NOMO-1 treated with DMSO at 0.1 percent for 48 hours (cell line): Measurements from ENCODE around the gene USP36.
A peak's percentile ranks its signal among the peaks of the same experiment; 100 is the strongest.

Experiments used
- DNase-seq: peaks from one replicate; lab custom pipeline; 2025; ENCODE audit not compliant: unreplicated experiment; lab: John Stamatoyannopoulos, UW

Gene USP36

DNA sequence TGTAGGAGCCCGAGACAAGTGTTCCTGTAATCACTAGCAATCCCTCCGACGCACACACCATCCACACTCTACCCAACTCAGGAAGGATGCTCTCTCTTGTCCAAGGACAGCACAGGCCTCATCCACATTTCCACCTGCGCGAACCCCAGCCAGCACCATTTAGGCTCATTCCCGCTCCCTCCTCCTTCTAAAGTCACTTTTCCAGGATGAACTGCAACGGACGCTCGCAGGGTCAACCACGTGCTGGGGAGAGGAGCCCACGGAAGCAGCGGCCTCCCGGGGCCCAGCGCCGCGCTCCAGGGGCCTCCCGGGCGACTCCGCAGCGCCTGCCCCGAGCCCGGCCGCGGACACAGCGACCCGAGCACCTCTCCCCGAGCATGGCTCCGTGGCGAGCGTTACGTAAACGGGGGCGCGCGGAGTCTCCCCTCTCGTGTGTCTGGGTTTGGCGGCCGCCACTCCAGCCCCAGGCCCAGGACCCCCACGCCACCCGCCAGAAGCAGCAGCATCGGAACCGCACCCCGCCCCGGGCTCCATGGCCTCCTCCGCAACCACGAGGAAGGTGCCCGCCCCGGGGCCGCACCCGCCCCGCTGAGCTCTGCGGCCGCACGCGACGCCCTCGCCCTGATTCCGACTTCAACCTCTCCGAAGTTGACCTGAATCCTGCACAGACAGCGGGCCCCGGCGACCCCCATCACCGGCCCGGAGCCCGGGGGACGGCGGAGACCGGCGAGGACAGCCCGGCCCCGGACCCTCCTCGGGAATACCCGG is 668 bp downstream of the USP36 start:
- DNase-seq = peak; percentile 45

DNA sequence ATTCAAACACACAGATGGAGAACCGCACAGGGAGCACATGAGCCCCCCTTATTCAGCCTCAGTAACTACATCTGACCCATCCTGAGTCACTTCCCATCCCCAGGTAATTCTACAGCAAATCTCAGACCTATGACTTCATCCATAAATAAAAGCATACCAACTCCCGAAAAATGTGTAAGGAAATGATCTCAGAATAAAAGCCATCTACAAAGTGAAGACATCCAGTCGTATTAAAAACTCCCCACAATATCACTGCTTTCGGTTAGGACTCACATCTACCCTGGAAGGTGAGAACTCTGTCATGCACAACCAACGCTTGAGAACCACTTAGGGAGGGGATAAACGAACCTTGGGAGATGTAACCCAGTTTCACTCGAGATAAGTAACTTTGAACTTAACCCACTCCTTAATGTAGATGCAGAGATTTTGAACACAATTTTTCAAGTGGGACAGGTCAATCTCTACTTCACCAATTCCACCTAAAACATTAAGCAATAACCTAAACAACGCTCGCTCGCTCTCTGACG is 1.3 kb downstream of the USP36 start:
- no peak for DNase-seq

DNA sequence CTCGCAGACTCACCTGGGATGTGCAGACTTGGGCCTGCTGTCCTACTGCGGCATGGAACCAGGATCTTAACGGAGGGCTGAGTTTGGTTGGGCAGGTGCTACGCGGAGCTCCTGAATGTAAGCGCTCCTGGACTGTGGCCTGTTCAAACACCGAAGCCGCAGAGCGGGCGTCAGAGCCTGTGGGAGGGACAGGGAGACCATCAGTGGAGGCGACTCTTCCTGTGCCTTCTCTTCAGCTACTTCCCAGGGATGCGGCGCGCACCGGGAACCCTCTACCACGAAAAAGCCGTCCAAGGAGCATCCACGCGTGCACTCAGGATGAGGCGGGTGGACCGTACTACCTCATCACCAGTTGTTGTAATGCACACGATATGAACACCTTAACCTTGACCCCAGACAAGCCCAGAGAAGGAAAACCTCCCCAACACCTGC is 2.0 kb downstream of the USP36 start:
- DNase-seq = no peak

DNA sequence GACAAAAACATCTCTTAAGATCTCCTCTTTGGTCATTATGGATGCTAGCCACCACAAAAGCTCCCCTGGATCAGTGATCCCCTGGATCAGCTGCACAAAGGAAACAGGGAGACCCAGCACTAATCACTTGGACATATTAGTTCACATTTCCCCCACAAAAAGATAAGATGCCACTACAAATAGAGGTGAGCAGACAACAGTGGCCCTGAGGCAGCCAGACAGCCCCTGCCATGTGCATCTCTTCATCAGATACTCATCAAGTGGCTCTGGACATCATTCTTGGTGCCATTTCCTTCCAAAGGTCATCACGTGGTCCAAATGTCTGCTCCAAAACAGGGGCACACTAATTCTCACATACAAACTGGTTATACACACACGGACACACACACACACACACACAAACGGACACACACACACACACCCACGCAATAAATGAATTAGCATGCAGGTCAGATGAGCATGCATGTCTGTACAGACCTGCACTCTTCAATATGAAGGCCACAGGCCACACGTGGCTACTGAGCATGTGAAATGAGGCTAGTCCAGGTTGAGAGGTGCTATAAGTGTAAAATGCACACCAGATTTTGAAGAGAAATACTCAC is 4.1 kb downstream of the USP36 start:
- no peak for DNase-seq

DNA sequence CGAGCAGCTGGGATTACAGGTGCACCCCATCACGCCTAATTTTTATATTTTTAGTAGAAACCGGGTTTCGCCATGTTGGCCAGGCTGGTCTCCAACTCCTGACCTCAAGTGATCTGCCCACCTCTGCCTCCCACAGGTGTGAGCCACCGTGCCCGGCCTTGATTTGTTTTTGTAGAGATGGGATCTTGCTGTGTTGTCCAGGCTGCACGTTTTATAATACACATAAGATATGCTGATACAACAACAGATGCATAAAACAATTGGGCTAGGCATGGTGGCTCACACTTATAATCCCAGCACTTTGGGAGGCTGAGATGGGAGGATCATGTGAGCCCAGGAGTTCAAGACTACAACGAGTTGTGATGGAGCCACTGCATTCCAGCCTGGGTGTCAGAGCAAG is 6.0 kb downstream of the USP36 start:
- DNase-seq = no peak

DNA sequence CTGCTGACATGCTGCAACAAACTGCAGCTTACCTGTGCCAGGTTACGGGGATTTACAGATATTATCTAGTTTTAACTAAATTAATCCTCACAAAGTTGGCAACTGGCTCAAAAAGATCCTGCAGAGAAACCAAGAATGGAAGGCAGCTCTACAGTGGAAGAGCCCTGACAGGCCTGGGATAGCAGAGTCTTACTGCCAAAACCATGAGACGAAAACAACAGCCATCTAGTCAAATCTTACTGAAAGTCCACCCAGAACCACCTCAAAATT is 8.1 kb downstream of the USP36 start:
- no peak for DNase-seq

DNA sequence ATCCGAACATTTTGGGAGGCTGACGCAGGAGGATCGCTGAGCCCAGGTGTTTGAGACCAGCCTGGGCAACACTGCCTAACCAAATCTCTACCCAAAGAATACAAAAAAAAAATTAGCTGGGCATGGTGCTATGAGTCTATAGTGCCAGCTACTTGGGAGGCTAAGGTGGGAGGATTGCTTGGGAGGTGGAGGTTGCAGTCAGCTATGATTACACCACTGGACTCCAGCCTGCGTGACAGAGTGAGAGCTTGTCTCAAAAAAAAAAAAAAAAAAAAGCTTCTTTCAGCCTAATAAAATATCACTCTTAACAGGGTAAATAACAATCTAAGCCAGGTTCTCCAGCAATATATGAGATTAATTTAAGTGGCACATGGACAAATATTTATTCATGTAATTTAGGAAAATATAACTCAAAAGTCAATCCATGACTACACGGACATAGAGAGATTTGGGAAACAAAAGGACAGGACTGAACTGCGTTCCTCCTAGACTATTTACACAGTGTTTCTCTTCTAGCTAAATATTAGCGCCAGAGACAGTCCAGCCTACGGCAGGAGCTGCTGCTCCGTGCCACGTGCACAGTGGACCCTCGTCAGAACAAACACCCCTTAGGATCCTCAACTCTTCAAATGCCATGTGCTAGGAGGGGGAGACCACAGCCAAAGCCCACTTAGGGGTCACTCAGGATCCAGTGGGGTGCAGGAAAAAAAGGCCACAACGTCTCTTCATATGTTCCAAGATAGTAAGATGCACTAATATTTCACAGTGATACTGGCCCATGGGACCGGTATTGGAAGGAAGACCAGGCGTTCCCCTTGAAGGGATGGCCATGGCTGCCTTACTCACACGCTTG is 8.7 kb downstream of the USP36 start:
- no peak for DNase-seq

DNA sequence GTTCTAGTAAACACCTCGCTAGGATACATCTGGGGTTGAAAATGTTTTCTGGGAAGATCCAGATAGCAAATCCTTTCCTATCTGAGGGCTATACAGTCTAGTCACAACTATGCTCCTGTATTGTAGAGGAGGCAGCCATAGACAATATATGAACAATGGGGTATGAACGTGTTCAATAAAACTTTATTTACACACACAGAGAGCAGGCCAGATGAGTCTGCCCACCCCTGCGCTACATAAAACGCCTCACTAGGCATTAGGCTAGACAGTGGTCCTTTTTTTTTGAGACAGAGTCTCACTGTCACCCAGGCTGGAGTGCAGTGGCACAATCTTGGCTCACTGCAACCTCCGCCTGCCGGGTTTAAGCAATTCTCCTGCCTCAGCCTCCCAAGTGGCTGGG is 11.1 kb downstream of the USP36 start:
- no peak for DNase-seq

DNA sequence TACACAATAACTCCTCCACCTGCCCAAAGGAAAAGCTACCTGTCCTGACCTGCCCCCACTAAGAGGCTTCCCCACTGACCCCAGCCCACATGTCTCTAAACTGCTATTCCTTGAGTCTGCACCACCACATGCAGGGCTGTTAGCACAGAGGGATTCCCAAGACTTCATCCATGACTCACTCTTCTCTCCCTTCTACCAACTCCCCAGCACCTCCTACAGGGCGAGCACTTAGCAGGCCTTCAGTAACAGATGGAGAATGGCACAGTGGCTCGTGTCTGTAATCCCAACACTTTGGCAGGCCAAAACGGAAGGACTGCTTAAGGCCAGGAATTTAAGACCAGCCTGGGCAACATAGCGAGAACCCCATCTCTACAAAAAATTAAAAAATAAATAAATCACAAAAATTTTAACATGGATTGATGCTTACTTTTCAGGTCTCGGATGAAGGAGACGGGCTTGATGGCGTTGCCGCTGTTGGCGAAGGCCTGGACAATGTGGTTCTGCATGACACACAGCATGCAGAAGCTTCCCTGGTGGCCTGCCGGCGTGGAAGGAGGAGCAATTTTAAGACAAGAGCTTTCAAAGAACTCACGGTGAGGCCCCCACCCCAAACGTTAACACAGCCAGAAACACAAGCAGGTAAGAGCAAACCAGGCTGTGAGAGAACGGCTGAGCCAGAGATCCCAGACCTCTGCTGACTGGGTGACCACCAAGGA is 12.0 kb downstream of the USP36 start:
- no peak for DNase-seq

DNA sequence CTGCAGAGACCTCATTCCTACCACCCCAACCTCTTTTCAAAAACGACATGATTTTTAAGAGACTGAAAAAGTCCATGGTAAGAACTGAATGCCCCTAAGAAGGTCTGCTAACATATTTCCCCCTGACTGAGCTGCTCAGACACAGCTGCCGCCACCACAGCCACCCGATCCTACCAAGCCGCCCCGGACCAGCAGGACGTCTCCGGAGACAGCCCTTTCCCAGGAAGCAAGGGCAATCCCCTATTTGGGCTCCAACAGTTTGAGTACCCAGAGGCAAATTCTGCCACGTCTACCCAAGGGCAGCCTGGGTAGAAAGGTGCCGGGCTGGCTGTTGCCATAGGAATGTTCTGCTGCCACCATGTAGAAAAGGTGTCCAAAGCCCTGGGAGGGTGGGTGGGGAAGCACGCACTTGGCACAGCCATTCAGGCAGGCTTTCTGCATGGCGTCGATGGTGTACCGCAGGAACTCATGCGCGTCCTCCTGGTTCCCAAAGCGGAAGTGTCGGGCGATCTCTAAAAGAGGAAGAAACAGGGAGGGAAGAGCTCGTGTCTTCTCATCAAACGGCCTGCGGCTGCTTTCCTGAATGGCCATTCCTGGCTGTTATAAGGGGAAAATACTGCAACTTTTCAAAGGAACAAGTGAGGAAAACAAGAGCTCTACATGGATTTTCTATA is 13.6 kb downstream of the USP36 start:
- peak; percentile 47 for DNase-seq

DNA sequence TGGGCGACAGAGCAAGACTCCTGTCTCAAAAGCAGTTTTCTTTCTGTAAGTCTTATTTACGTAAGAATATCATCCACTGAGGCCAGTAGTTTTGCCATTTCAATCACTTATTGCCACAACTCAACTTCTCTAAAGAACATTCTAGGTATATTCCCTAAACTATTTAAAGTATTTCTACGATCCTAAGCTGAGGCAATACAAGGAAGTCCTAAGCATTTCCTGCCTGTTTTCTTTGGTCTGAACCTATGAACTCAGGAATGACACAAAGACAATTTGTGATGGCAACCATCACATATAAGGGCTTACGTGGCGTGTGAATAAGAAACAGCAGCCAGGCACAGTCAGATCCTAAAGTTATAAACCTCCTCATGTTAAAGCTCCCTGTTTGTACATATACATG is 14.2 kb downstream of the USP36 start:
- DNase-seq = no peak

DNA sequence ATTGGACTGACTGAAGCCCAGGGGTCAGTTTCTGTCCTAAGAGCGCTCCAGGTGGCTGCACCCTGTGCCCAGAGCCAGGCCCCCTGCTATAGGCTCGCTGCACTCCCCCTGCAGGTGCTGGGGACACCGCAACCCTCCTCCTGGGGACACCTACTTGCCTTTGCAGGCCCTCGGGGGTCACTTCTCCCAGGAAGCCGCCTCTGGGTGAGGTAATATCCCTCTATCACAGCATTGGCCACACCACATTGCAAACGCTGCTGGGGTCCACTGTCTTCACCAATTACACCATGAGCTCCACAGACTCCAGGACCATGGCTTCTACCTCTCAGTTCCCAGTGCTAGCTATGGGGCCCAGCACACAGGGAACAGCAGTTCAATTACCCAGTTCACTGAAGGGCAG is 14.9 kb downstream of the USP36 start:
- no peak for DNase-seq

DNA sequence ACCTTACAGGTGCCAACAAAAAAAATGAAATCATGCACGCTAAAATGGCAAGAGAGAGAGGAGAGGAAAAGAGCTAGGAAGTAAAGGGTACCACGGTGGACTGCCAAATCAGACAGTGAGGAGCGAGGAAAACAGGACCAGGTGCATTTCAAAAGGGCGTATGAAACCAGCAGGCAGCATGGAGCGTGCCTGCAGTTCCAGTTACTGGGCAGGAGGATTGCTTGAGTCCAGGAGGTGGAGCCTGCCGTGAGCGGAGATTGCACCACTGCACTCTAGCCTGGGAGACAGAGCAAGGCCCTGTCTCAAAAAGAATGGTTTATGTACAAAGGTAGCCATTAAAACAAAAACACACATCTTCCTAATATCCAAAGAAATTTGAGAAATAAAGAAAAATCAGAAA is 16.4 kb downstream of the USP36 start:
- no peak for DNase-seq

DNA sequence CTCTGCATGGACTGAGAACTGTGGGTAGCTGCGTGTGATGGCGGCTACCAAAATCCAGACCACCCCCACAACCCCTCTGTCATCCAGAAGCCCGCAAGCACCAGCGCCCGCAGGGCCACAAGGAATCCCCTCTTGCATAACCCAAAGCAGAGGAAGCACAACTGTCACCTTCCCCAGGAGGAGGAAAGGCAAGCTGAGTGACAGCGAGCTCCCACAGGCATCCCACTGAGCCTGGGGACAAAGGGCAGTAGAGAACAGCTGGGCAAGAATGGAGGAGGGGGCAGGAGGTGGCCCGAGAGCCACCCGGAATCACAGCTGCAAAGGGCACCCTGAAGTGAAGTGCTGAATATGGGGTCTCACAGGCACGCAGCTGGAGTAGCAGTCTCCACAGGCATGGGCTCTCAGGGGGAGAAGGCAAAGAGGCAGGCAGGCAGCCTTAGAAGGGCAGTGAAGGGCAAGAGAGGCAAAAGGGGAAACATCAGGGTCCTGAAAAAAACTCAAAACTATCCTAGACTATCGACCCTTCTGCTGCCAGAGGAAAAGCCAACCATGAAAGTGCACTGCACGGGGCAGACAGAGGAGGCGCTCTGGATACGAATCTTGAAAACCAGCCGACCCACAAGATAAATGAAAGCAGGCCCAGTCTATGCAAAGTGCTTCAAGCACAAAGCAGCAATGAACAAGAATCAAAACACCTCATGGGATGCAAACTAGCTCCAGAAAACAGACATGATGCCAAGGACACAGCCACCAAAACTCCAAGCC is 17.1 kb downstream of the USP36 start:
- DNase-seq = no peak

DNA sequence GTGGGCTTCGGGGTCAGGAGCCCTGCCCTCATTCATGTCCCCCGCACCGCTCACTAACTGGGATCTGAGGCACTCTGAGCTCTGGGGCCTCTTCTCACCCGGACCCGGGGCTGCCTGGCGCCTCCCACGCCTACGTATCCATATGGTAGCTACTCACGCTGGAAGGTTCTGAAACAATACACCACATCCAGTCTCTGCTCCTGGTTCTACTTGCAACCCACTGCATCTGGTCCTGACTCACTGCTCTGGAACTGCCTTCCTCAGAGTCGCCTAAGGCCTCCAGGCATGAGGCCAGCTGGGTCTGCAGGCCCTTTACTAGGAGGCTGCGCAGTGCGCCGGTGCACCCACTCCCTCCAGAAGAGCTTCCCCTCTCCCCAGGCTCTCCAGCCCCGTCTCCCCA is 18.1 kb downstream of the USP36 start:
- DNase-seq = no peak

DNA sequence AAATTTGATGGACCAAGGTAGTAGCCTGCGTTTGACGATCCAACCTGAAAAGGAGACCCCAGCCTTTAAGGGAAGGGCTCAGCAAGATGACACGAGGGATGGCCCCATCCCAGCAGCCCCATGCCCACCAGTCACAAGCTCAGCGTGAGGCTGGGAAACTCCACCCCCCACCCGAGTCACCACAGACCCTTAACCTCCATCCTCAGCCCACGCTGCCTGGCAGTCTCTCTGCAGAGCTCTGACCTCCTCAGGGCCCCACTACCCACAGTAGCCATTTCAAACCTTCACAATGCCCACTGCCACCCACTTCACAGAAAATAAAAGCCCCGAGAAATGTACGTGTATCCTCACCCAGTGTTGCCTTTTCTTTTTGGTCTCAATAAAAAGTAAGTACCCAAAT is 18.7 kb downstream of the USP36 start:
- DNase-seq = no peak

DNA sequence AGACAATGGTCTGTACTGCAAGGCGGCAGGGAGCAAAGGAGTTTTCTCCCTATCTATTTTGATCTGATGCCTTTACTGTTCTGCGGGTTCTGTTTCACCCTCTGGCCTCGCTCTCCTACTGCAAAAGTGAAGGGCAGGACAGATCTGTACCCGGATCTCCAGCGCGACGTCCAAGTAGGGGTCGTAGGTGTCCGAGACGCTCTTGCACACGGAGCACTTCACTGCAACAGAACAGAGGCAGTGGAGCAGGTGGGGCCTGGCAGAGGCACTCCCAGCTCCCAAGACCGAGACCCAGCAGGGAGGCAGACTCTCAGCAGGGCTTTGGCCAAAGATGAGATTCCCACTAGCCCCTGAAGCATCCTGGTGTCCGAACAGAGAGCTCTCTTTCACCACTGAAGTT is 19.8 kb downstream of the USP36 start:
- DNase-seq = no peak

DNA sequence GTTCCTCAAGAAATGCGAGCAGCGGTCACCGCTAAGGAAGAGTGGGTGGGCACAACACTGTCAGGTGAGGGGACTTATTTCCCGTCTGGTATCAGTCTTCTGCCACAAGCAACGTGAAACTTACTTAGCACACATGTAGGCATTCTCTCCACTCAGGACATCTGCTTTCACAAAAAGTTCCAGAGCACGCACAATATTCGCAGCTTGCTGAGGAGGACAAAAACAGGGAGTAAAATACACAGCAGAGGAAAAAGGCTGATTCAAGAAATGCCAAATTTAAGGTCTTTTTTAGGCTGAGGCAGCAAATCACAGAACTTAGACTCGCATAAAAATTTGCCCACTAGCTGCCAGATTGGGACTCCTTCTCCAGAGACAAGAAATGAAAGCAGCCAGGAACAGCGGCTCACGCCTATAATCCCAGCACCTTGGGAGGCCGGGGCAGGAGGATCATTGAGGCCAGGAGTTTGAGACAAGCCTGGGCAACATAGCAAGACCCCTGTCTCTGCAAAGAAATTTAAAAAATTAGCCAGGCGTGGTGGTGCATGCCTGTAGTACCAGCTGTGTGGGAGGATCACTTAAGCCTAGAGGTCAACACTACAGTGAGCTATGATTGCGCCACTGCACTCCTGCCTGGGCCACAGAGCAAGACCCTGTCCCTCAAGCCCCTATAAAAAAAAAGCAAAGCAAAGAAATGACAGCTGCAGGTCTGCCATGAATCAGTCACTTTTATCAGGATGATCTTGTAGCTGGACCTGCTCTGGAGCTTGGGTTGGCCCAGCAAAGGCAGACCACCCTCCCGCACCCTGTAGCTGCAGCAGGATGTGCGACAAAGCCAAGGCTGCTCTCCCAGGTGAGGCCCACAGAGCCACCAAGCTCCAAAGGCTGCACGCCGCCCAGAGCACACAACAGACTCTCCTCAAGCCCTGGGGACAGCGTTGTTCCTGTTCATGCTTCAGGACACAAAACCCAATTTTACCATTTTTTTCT is 20.5 kb downstream of the USP36 start:
- no peak for DNase-seq

DNA sequence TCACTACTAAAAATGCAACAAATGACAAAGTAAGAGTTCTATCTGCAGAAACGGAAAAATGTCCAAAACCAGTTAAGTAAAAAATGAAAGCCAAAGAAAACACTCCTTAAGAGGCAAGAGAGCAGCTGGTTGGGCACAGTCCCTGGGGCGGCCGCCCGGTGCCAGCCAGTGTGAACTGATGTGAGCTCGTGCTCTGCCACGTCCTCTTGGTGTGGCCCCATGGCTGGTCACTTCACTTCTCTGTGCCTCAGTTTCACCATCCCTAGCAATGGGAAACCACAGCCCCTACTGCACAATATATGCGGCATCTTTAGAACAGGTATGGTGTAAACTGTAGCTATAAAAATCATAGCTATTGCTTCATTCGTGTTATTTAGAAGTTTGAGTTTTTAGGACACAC is 21.2 kb downstream of the USP36 start:
- DNase-seq = no peak
